GM12878 (cell line): Measurements from ENCODE around the gene CKB. TPM values are rescaled to one million over a fixed set of nuclear protein-coding genes. Genes with fewer than 3 reads are reported as not detected.

Source experiments
- ASH2L ChIP-seq: fragments of 300-600, 200-600 bp; sonication (generic); IDR thresholded peaks from 2 replicates; pipeline ENCODE4 v1.6.1; 2017; ENCODE audit warnings: low read depth, mild to moderate bottlenecking, borderline replicate concordance
- BACH1 ChIP-seq: fragments of 450-650 bp; IDR thresholded peaks from 2 replicates; pipeline ENCODE4 v1.6.1; 2017; ENCODE audit warnings: mild to moderate bottlenecking, borderline replicate concordance
- BHLHE40 ChIP-seq, 2 experiments: fragments of 450-650 bp in 1 of 2; IDR thresholded peaks; 2 replicates each; pipeline ENCODE4 v1.6.1; 2011 to 2017; ENCODE audit warnings: low read depth in 2 of 2, borderline replicate concordance in 1 of 2, improper control_type of control experiment in 1 of 2, low read length in 1 of 2, mild to moderate bottlenecking in 1 of 2
- CHD1 ChIP-seq: IDR thresholded peaks from 2 replicates; pipeline ENCODE4 v1.6.1; 2012; ENCODE audit warnings: low read depth, low read length, improper control_type of control experiment
- FOXK2 ChIP-seq: fragments of 450-650 bp; IDR thresholded peaks from 2 replicates; pipeline ENCODE4 v1.6.1; 2017; ENCODE audit warnings: mild to moderate bottlenecking, moderate library complexity
- GATAD2B ChIP-seq: fragments of 450-650 bp; conservative IDR thresholded peaks from 2 replicates; pipeline ENCODE4 v1.6.1; 2017; ENCODE audit warnings: low read depth, mild to moderate bottlenecking, moderate library complexity
- IKZF1 ChIP-seq: fragments of 450-650 bp; conservative IDR thresholded peaks from 2 replicates; pipeline ENCODE4 v1.6.1; 2017; ENCODE audit warnings: antibody characterized with exemption, mild to moderate bottlenecking
- IKZF2 ChIP-seq, 2 experiments: fragments of 450-650 bp; IDR thresholded peaks; 2 replicates each; pipeline ENCODE4 v1.6.1; 2017; ENCODE audit warnings: mild to moderate bottlenecking in 2 of 2, moderate library complexity in 2 of 2
- LARP7 ChIP-seq: fragments of 450-650 bp; IDR thresholded peaks from 2 replicates; pipeline ENCODE4 v1.6.1; 2017; ENCODE audit warnings: mild to moderate bottlenecking
- MEF2B ChIP-seq: fragments of 450-650 bp; IDR thresholded peaks from 2 replicates; pipeline ENCODE4 v1.6.1; 2018; ENCODE audit warnings: mild to moderate bottlenecking, moderate library complexity; ENCODE audit not compliant: partially characterized antibody, poor library complexity, severe bottlenecking
- NBN ChIP-seq: fragments of 450-650 bp; IDR thresholded peaks from 2 replicates; pipeline ENCODE4 v1.6.1; 2016
- NFIC ChIP-seq: IDR thresholded peaks from 2 replicates; pipeline ENCODE4 v1.6.1; 2012; ENCODE audit warnings: low read depth, mild to moderate bottlenecking, inconsistent platforms, low read length, moderate library complexity
- NFXL1 ChIP-seq: fragments of 450-650 bp; IDR thresholded peaks from 2 replicates; pipeline ENCODE4 v1.6.1; 2017; ENCODE audit warnings: antibody characterized with exemption, mild to moderate bottlenecking, borderline replicate concordance
- NFYB ChIP-seq: IDR thresholded peaks from 2 replicates; pipeline ENCODE4 v1.6.1; 2011; ENCODE audit warnings: low read depth, mild to moderate bottlenecking, low read length, improper control_type of control experiment, moderate library complexity; ENCODE audit not compliant: insufficient read depth
- NR2F1 ChIP-seq: fragments of 450-650 bp; conservative IDR thresholded peaks from 2 replicates; pipeline ENCODE4 v1.6.1; 2017; ENCODE audit warnings: mild to moderate bottlenecking
- POLR2AphosphoS2 ChIP-seq: IDR thresholded peaks from 2 replicates; pipeline ENCODE4 v1.6.1; 2011; ENCODE audit warnings: low read depth, mild to moderate bottlenecking, low read length, improper control_type of control experiment, moderate library complexity
- RAD21 ChIP-seq: IDR thresholded peaks from 2 replicates; pipeline ENCODE4 v1.6.1; 2011; ENCODE audit warnings: mild to moderate bottlenecking, low read depth, low read length, moderate library complexity; ENCODE audit not compliant: insufficient read depth
- SIN3A ChIP-seq: IDR thresholded peaks from 2 replicates; pipeline ENCODE4 v1.6.1; 2012; ENCODE audit warnings: low read depth, low read length, improper control_type of control experiment
- SIX5 ChIP-seq: IDR thresholded peaks from 2 replicates; pipeline ENCODE4 v1.6.1; 2011; ENCODE audit warnings: mild to moderate bottlenecking, low read depth, low read length, moderate library complexity; ENCODE audit not compliant: severe bottlenecking
- SUPT20H ChIP-seq: IDR thresholded peaks from 2 replicates; pipeline ENCODE4 v1.6.1; 2011; ENCODE audit warnings: low read depth, mild to moderate bottlenecking, low read length, moderate library complexity, borderline replicate concordance; ENCODE audit not compliant: control insufficient read depth
- TCF12 ChIP-seq: IDR thresholded peaks from 2 replicates; pipeline ENCODE4 v1.6.1; 2011; ENCODE audit warnings: low read depth, mild to moderate bottlenecking, low read length
- polyA plus RNA-seq, 11 experiments: library from polyadenylated mRNA; depleted of rRNA in 4 of 11; unstranded in 6 of 11; stranded (reverse) in 5 of 11; fragments of >200 nt; fragmentation: Nextera tagmentation in 4 of 11; fragmentation: Illumina TruSeq in 1 of 11; extraction: Ambion mirVana in 4 of 11; extraction: Trizol in 1 of 11; gene quantifications; 1 replicate in 1 of 11; 2 replicates in 10 of 11; pipeline versions ENCODE4 v1.2.1 to v1.2.3, GENCODE V29; 2011 to 2016; ENCODE audit warnings: inconsistent platforms in 2 of 11, missing spikeins in 2 of 11, low read depth in 1 of 11
- total RNA-seq, 4 experiments: library from RNA; depleted of rRNA in 3 of 4; stranded (reverse); fragments of >200 nt in 3 of 4; fragmentation: Illumina TruSeq in 1 of 4; extraction: Trizol in 1 of 4; gene quantifications; 2 replicates each; pipeline versions ENCODE4 v1.2.1 to v1.2.3, GENCODE V29; 2013 to 2021
- TF ChIP-seq, protein P1 (sequence below): IDR thresholded peaks from 2 replicates; pipeline ENCODE4 v1.6.1; 2011; ENCODE audit warnings: borderline replicate concordance, low read depth, mild to moderate bottlenecking, moderate library complexity, mixed read lengths, low read length; ENCODE audit not compliant: insufficient read depth; ENCODE audit errors: extremely low read length
- TF ChIP-seq, protein P2 (sequence below): fragments of 450-650 bp; conservative IDR thresholded peaks from 2 replicates; pipeline ENCODE4 v1.6.1; 2017; ENCODE audit warnings: mild to moderate bottlenecking, moderate library complexity
- TF ChIP-seq, protein P3 (sequence below): IDR thresholded peaks from 2 replicates; pipeline ENCODE4 v1.6.1; 2011; ENCODE audit warnings: low read depth, low read length, improper control_type of control experiment, borderline replicate concordance

The CKB gene
- total and polyA plus RNA-seq, 10 of the 15 experiments (the other 5 are each of a cell fraction or from before 2014, with no cell fraction given): 0.40 to 6.1 (median 2.3) TPM

DNA sequence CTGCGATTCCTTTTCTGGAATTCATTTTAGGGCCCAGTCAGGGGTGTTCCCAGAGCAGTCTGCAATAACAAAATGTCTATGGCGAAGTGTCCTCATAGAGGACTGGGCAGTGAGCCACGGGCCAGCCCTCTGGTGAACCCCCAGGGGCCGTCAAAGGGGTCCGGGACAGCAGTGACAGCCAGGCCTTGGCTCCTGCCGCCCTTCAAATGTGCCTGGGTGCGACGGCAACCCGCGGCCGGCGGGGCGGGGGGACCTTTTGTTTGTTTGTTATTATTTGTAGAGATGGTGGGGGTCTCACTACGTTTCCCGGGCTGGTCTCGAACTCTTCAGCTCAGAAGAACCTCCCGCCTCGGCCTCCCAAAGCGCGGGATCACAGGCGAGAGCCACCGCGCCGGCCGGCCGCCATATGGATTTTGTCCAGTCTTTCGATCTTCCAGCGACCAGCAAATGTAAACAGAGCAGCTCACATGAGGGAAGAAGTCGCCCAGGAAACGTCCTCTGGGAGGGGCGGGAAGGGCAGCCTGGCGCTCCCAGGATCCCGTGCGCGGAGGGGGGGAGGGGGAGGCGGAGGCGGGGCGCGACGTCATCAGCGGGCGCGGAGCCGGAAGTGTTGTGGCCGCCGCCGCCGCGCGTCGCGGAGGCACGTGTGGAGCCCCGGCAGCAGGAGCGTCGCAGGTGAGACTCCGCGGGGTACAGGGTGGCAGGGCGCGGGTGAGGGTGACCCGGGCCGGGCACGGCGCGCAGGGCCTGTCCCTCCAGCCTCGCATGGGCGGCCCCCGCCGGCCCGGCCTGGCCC is 6.2 kb upstream of the CKB start, which contains the start of gene TRMT61A (continued):
- TF ChIP-seq, protein P1, sequence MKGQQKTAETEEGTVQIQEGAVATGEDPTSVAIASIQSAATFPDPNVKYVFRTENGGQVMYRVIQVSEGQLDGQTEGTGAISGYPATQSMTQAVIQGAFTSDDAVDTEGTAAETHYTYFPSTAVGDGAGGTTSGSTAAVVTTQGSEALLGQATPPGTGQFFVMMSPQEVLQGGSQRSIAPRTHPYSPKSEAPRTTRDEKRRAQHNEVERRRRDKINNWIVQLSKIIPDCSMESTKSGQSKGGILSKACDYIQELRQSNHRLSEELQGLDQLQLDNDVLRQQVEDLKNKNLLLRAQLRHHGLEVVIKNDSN: peak; percentile 69
- TF ChIP-seq IKZF2 (IDR thresholded peaks at IDR 0.05): peak in 1 of 2 experiments; percentile 33; a peak in 1 of 4 replicates
- TF ChIP-seq SUPT20H: no peak
- TF ChIP-seq, protein P2, sequence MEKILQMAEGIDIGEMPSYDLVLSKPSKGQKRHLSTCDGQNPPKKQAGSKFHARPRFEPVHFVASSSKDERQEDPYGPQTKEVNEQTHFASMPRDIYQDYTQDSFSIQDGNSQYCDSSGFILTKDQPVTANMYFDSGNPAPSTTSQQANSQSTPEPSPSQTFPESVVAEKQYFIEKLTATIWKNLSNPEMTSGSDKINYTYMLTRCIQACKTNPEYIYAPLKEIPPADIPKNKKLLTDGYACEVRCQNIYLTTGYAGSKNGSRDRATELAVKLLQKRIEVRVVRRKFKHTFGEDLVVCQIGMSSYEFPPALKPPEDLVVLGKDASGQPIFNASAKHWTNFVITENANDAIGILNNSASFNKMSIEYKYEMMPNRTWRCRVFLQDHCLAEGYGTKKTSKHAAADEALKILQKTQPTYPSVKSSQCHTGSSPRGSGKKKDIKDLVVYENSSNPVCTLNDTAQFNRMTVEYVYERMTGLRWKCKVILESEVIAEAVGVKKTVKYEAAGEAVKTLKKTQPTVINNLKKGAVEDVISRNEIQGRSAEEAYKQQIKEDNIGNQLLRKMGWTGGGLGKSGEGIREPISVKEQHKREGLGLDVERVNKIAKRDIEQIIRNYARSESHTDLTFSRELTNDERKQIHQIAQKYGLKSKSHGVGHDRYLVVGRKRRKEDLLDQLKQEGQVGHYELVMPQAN: peak; percentile 99
- TF ChIP-seq LARP7: peak; percentile 91
- no peak for TF ChIP-seq NFIC
- TF ChIP-seq NR2F1: peak; percentile 49; the same call in 1 of the 2 replicates
- TF ChIP-seq, protein P3, sequence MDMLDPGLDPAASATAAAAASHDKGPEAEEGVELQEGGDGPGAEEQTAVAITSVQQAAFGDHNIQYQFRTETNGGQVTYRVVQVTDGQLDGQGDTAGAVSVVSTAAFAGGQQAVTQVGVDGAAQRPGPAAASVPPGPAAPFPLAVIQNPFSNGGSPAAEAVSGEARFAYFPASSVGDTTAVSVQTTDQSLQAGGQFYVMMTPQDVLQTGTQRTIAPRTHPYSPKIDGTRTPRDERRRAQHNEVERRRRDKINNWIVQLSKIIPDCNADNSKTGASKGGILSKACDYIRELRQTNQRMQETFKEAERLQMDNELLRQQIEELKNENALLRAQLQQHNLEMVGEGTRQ: peak; percentile 22; the same call in 1 of the 2 replicates
- no peak for TF ChIP-seq FOXK2
- TF ChIP-seq MEF2B: no peak
- no peak for TF ChIP-seq NFYB
- peak; percentile 91 for TF ChIP-seq SIN3A
- TF ChIP-seq GATAD2B: peak; percentile 79; the same call in 1 of the 2 replicates
- peak; percentile 95 to 99 for TF ChIP-seq BHLHE40 (IDR thresholded peaks at IDR 0.05; ENCODE audit: borderline replicate concordance in 1 of 2, low read depth in 2 of 2, low read length in 1 of 2)
- peak; percentile 55 for TF ChIP-seq IKZF1
- peak; percentile 76 for TF ChIP-seq BACH1
- peak; percentile 2; the same call in 1 of the 2 replicates for TF ChIP-seq TCF12
- TF ChIP-seq RAD21: no peak
- 0 out of 2 replicates have a peak, but pooled peaks have one; percentile 33 for TF ChIP-seq ASH2L
- TF ChIP-seq NBN: 0 out of 2 replicates have a peak, but pooled peaks have one; percentile 35
- TF ChIP-seq SIX5: peak; percentile 33
- peak; percentile 69; the same call in 1 of the 2 replicates for TF ChIP-seq POLR2AphosphoS2
- no peak for TF ChIP-seq NFXL1
- no peak for TF ChIP-seq CHD1
- TF ChIP-seq, all 136 proteins: peak for 35
